Right atrium auricular region (tissue), 2 donors: Measurements from ENCODE around the gene PPP1R1A. TPM values are rescaled to one million over a fixed set of nuclear protein-coding genes. Genes with fewer than 3 reads are reported as not detected.

ENCODE experiments used
- DNase-seq: peaks from one replicate; pipeline ENCODE4 v3.0.0-alpha.2; 2019; ENCODE audit warnings: low spot score
- H3K27ac ChIP-seq, 2 donors: fragments of 200-600 bp; sonication (generic); 1 replicate in 1 of 2; 2 replicates in 1 of 2; pipeline ENCODE4 v1.5.1; 2016 to 2019
- H3K27me3 ChIP-seq, 2 donors: fragments of 200-600 bp; sonication (generic); one replicate each; pipeline versions ENCODE4 v1.5.1 to v1.6.0; 2017 to 2019
- H3K36me3 ChIP-seq: fragments of 200-600 bp; sonication (generic); one replicate; pipeline ENCODE4 v1.5.1; 2016
- H3K4me1 ChIP-seq, 2 donors: fragments of 200-600 bp; sonication (generic); one replicate each; pipeline versions ENCODE4 v1.5.1 to v1.6.0; 2017 to 2019
- H3K4me3 ChIP-seq, 2 donors: fragments of 200-600 bp; sonication (generic); 1 replicate in 1 of 2; 2 replicates in 1 of 2; pipeline ENCODE4 v1.5.1; 2017 to 2019; ENCODE audit warnings: mild to moderate bottlenecking in 1 of 2, moderate library complexity in 1 of 2
- H3K9me3 ChIP-seq, 2 donors: fragments of 200-600 bp; sonication (generic); one replicate each; pipeline ENCODE4 v1.5.1; 2019
- CTCF ChIP-seq, 2 donors: fragments of 200-600 bp; sonication (generic); IDR thresholded peaks; one replicate each; pipeline ENCODE4 v1.5.1; 2019; ENCODE audit warnings: antibody characterized with exemption in 2 of 2
- total RNA-seq, 2 donors: library from RNA; depleted of rRNA; stranded (reverse); fragments of >200 nt; gene quantifications; one replicate each; pipeline ENCODE4 v1.1.0, GENCODE V29; 2016

PPP1R1A gene
- total RNA-seq, 2 donors from 2014 or later: 104 to 111 TPM

- Histone ChIP-seq H3K27me3 (no peaks in the 10 kb centered on the region), H3K27ac (no peak overlapping the region), H3K4me1 (peaks cover 0 to 6% of the 10 kb centered on the region in 2 donors), H3K36me3 (no peaks in the 10 kb centered on the region), H3K4me3 (no peak overlapping the region), H3K9me3 (no peaks in the 10 kb centered on the region)
- no peak for TF ChIP-seq CTCF (IDR thresholded peaks at IDR 0.05)
- no peak for DNase-seq
Observed at GRCh38 chr12:54558311-54558710, 30.1 kb downstream of the PPP1R1A start.

- no peak overlapping the region for H3K27ac ChIP-seq
- DNase-seq: no peak
- peaks cover 0 to 6% of the 10 kb centered on the region in 2 donors for H3K4me1 ChIP-seq
- no peaks in the 10 kb centered on the region for H3K9me3 ChIP-seq
- TF ChIP-seq CTCF (IDR thresholded peaks at IDR 0.05): no peak
- H3K4me3 ChIP-seq: no peak overlapping the region
- no peaks in the 10 kb centered on the region for H3K27me3 ChIP-seq
- no peaks in the 10 kb centered on the region for H3K36me3 ChIP-seq
Observed at GRCh38 chr12:54555670-54556257, 32.7 kb downstream of the PPP1R1A start.

GRCh38 chr12:54549774-54550451 is 38.5 kb downstream of the PPP1R1A start:
- no peaks in the 10 kb centered on the region for H3K27me3 ChIP-seq

GRCh38 chr12:54546511-54546910 is 41.9 kb downstream of the PPP1R1A start:
- TF ChIP-seq CTCF (IDR thresholded peaks at IDR 0.05): no peak
- no peak overlapping the region for H3K4me3 ChIP-seq
- no peak overlapping the region for H3K27ac ChIP-seq
- peaks cover 0 to 11% of the 10 kb centered on the region in 2 donors for H3K4me1 ChIP-seq
- H3K27me3 ChIP-seq: no peaks in the 10 kb centered on the region
- no peaks in the 10 kb centered on the region for H3K9me3 ChIP-seq
- no peaks in the 10 kb centered on the region for H3K36me3 ChIP-seq
- no peak for DNase-seq

More at GRCh38 chr12:54549774-54550451, 38.5 kb downstream of the PPP1R1A start:
- Histone ChIP-seq H3K36me3 (no peaks in the 10 kb centered on the region), H3K4me3 (peak overlapping the region; percentile 29 to 51), H3K9me3 (no peaks in the 10 kb centered on the region), H3K4me1 (peaks cover 0 to 11% of the 10 kb centered on the region in 2 donors), H3K27ac (no peak overlapping the region)
- TF ChIP-seq CTCF (IDR thresholded peaks at IDR 0.05): no peak
- DNase-seq: no peak

- peaks cover 0 to 7% of the 10 kb centered on the region in 2 donors for H3K4me1 ChIP-seq
- H3K9me3 ChIP-seq: no peaks in the 10 kb centered on the region
- H3K36me3 ChIP-seq: no peaks in the 10 kb centered on the region
- no peak for DNase-seq
- no peaks in the 10 kb centered on the region for H3K27me3 ChIP-seq
- no peak for TF ChIP-seq CTCF (IDR thresholded peaks at IDR 0.05)
- H3K27ac ChIP-seq: no peak overlapping the region
- no peak overlapping the region for H3K4me3 ChIP-seq
Observed at GRCh38 chr12:54544743-54545142, 43.7 kb downstream of the PPP1R1A start.
